Measurements from ENCODE around the gene AFAP1. TPM values are rescaled to one million over a fixed set of nuclear protein-coding genes. Genes with fewer than 3 reads are reported as not detected.

AFAP1 gene
- total RNA-seq, 1 donor from 2014 or later = 55.6 TPM

GRCh38 chr4:7799306-7799705 is 140.4 kb downstream of the AFAP1 start:
- Histone ChIP-seq H3K4me3 (ENCODE audit: low read depth, low read length) (no peak overlapping the region), H3K27me3 (ENCODE audit: control insufficient read depth, insufficient read depth, low read length) (no peaks in the 10 kb centered on the region), H3K36me3 (ENCODE audit: control insufficient read depth, insufficient read depth, low read length) (peaks cover 4% of the 10 kb centered on the region)
- DNase-seq (ENCODE audit: low read depth) = no peak
- TF ChIP-seq CTCF (IDR thresholded peaks at IDR 0.05; ENCODE audit: insufficient read depth, low read length, poor library complexity, severe bottlenecking) = no peak

GRCh38 chr4:7798178-7798995 is 141.3 kb downstream of the AFAP1 start:
- peaks cover 4% of the 10 kb centered on the region for H3K36me3 ChIP-seq (ENCODE audit: control insufficient read depth, insufficient read depth, low read length)

GRCh38 chr4:7797330-7797729 is 142.3 kb downstream of the AFAP1 start:
- no peaks in the 10 kb centered on the region for H3K27me3 ChIP-seq (ENCODE audit: control insufficient read depth, insufficient read depth, low read length)
- DNase-seq (ENCODE audit: low read depth) = no peak
- no peak for TF ChIP-seq CTCF (IDR thresholded peaks at IDR 0.05; ENCODE audit: insufficient read depth, low read length, poor library complexity, severe bottlenecking)
- H3K4me3 ChIP-seq (ENCODE audit: low read depth, low read length) = no peak overlapping the region
- peaks cover 4% of the 10 kb centered on the region for H3K36me3 ChIP-seq (ENCODE audit: control insufficient read depth, insufficient read depth, low read length)

More at GRCh38 chr4:7798178-7798995, 141.3 kb downstream of the AFAP1 start:
- no peaks in the 10 kb centered on the region for H3K27me3 ChIP-seq (ENCODE audit: control insufficient read depth, insufficient read depth, low read length)
- no peak for TF ChIP-seq CTCF (IDR thresholded peaks at IDR 0.05; ENCODE audit: insufficient read depth, low read length, poor library complexity, severe bottlenecking)
- DNase-seq (ENCODE audit: low read depth) = no peak
- H3K4me3 ChIP-seq (ENCODE audit: low read depth, low read length) = no peak overlapping the region

GRCh38 chr4:7795983-7796382 is 143.7 kb downstream of the AFAP1 start:
- H3K4me3 ChIP-seq (ENCODE audit: low read depth, low read length) = no peak overlapping the region
- H3K36me3 ChIP-seq (ENCODE audit: control insufficient read depth, insufficient read depth, low read length) = peaks cover 4% of the 10 kb centered on the region
- no peak for DNase-seq (ENCODE audit: low read depth)
- no peaks in the 10 kb centered on the region for H3K27me3 ChIP-seq (ENCODE audit: control insufficient read depth, insufficient read depth, low read length)
- no peak for TF ChIP-seq CTCF (IDR thresholded peaks at IDR 0.05; ENCODE audit: insufficient read depth, low read length, poor library complexity, severe bottlenecking)

- Histone ChIP-seq H3K4me3 (ENCODE audit: low read depth, low read length) (no peak overlapping the region), H3K27me3 (ENCODE audit: control insufficient read depth, insufficient read depth, low read length) (no peaks in the 10 kb centered on the region), H3K36me3 (ENCODE audit: control insufficient read depth, insufficient read depth, low read length) (peaks cover 2% of the 10 kb centered on the region)
- DNase-seq (ENCODE audit: low read depth) = no peak
- no peak for TF ChIP-seq CTCF (IDR thresholded peaks at IDR 0.05; ENCODE audit: insufficient read depth, low read length, poor library complexity, severe bottlenecking)
These were observed 146.5 kb downstream of the AFAP1 start for GRCh38 chr4:7793186-7793585.

- Histone ChIP-seq H3K36me3 (ENCODE audit: control insufficient read depth, insufficient read depth, low read length) (no peaks in the 10 kb centered on the region), H3K27me3 (ENCODE audit: control insufficient read depth, insufficient read depth, low read length) (no peaks in the 10 kb centered on the region), H3K4me3 (ENCODE audit: low read depth, low read length) (no peak overlapping the region)
- no peak for DNase-seq (ENCODE audit: low read depth)
- no peak for TF ChIP-seq CTCF (IDR thresholded peaks at IDR 0.05; ENCODE audit: insufficient read depth, low read length, poor library complexity, severe bottlenecking)
These were observed 147.0 kb downstream of the AFAP1 start for GRCh38 chr4:7792616-7793015.

All from kidney epithelial cell (primary cell).